IPS-20b (cell line): ENCODE measurements around the gene TFF3.
A peak's percentile ranks its signal among the peaks of the same experiment; 100 is the strongest.

Source experiments
- H3K27ac ChIP-seq: one replicate; pipeline ENCODE4 v1.5.1; 2013; ENCODE audit warnings: low read length
- H3K27me3 ChIP-seq: 2 replicates; pipeline ENCODE4 v1.6.1; 2013; ENCODE audit warnings: mild to moderate bottlenecking, low read length, inconsistent platforms; ENCODE audit not compliant: insufficient read depth
- H3K36me3 ChIP-seq: 2 replicates; pipeline ENCODE4 v1.6.1; 2013; ENCODE audit warnings: low read depth, mild to moderate bottlenecking, inconsistent platforms, low read length, moderate library complexity; ENCODE audit not compliant: insufficient read depth
- H3K4me1 ChIP-seq: 2 replicates; pipeline ENCODE4 v1.6.1; 2013; ENCODE audit warnings: mild to moderate bottlenecking, control low read depth, inconsistent platforms, low read length, moderate library complexity; ENCODE audit not compliant: insufficient read depth
- H3K4me3 ChIP-seq: 2 replicates; pipeline ENCODE4 v1.5.1; 2013; ENCODE audit warnings: mild to moderate bottlenecking, low read length, inconsistent platforms
- H3K9ac ChIP-seq: 2 replicates; pipeline ENCODE4 v1.6.1; 2013; ENCODE audit warnings: low read depth, mild to moderate bottlenecking, inconsistent platforms, low read length, moderate library complexity
- H3K9me3 ChIP-seq: 2 replicates; pipeline ENCODE4 v1.6.1; 2013; ENCODE audit warnings: mild to moderate bottlenecking, low read depth, low read length, inconsistent platforms; ENCODE audit not compliant: insufficient read depth

TFF3 gene

DNA sequence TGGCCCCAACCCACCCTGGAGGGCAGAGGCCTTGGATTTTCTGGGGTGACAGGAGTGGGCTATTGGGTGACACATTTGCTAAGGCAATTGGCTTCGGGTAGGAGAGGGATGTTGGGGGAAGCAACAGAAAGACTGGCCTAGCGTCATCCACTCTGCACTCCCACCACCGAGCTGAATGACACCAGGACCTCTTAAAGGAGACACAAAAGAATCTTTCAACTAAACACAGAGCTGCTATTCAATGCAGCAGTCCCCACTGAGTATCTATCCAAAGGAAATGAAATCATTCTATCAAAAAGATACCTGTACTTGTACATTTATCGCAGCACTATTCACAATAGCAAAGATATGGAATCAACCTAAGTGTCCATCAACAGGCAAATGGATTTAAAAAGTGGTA lies 29.4 kb upstream of the TFF3 start:
- no peaks in the 10 kb centered on the region for H3K36me3 ChIP-seq
- H3K9ac ChIP-seq: no peak overlapping the region
- H3K27me3 ChIP-seq: no peaks in the 10 kb centered on the region
- no peaks in the 10 kb centered on the region for H3K9me3 ChIP-seq
- H3K27ac ChIP-seq: no peak overlapping the region
- no peak overlapping the region for H3K4me3 ChIP-seq
- no peaks in the 10 kb centered on the region for H3K4me1 ChIP-seq

DNA sequence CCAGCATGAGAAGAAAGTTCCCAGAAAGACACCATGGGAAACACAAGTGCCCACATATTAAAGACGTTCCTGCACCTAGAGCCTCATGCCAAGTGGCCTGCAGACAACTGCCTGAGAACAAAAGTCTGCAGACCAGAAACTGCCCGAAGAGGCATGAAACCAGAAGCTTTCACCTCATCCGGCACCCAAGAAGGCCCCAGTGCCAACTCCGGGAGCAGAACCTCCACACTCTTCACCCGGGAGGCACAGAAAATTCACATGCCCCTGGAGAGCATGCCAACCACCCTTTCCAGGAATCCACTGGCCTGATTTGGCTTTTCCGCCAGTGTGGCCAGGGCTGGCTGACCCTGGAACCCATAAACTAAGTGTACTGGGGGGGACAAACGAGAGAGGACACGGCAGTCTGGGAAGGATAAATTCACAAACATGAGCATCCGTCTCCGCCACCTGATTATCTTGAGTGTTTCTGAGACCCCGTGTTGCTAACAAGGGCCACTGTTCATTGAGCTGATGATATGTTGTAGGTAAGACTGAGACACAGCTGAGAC lies 28.8 kb upstream of the TFF3 start:
- Histone ChIP-seq H3K36me3 (no peaks in the 10 kb centered on the region), H3K4me1 (no peaks in the 10 kb centered on the region), H3K27ac (no peak overlapping the region), H3K9ac (no peak overlapping the region), H3K27me3 (no peaks in the 10 kb centered on the region), H3K4me3 (no peak overlapping the region), H3K9me3 (no peaks in the 10 kb centered on the region)

GRCh38 chr21:42343556-42343955 lies 28.3 kb upstream of the TFF3 start:
- Histone ChIP-seq H3K4me3 (no peak overlapping the region), H3K9ac (no peak overlapping the region), H3K27me3 (no peaks in the 10 kb centered on the region), H3K9me3 (no peaks in the 10 kb centered on the region), H3K27ac (no peak overlapping the region), H3K36me3 (no peaks in the 10 kb centered on the region), H3K4me1 (no peaks in the 10 kb centered on the region)

GRCh38 chr21:42343101-42343500 lies 27.9 kb upstream of the TFF3 start:
- Histone ChIP-seq H3K4me3 (no peak overlapping the region), H3K27ac (no peak overlapping the region), H3K9me3 (no peaks in the 10 kb centered on the region), H3K27me3 (no peaks in the 10 kb centered on the region), H3K9ac (no peak overlapping the region), H3K36me3 (no peaks in the 10 kb centered on the region), H3K4me1 (peaks cover 2% of the 10 kb centered on the region; the same call in 1 of the 2 replicates)

GRCh38 chr21:42341776-42342542 lies 26.8 kb upstream of the TFF3 start:
- Histone ChIP-seq H3K9me3 (no peaks in the 10 kb centered on the region), H3K4me3 (no peak overlapping the region), H3K9ac (no peak overlapping the region), H3K27ac (no peak overlapping the region), H3K27me3 (no peaks in the 10 kb centered on the region), H3K36me3 (no peaks in the 10 kb centered on the region), H3K4me1 (peaks cover 4% of the 10 kb centered on the region; the same call in 1 of the 2 replicates)

DNA sequence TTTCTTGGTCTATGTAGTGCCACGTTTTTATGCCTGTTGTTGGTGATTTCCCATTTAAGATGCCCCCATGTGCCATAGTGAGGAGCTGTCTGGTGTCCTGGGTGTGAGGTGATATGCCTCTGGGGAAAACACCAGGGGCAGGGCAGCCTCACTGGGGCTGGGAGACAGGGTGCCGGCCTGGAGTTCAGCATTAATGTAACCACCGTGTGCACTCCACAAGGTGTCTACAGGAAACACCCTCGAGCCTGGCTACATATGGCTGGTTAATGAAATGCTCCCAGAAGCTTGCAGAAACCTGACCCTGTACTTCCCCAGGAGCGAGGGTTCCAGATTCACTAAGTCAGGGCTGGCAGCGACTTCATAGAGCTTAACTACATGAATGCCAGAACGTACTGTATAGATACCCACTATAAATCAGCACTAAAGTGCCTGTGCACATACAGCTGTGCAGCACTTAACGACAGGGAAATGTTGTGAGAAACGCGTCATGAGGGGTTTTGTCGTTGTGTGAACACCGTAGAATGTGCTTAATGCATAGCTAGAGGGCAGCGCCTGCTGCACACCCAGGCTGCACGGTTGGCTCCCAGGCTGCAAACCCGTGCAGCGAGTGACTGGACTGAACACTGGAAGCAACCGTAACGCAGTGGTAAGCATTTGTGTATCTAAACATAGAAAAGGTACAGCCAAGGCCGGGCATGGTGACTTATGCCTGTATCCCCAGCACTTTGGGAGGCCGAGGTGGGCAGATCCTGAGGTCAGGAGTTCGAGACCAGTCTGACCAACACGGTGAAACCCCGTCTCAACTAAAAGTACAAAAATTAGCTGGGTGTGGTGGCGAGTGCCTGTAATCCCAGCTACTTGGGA lies 25.2 kb upstream of the TFF3 start:
- no peak overlapping the region for H3K27ac ChIP-seq
- H3K9ac ChIP-seq: no peak overlapping the region
- peaks cover 16% of the 10 kb centered on the region; the same call in 1 of the 2 replicates for H3K4me1 ChIP-seq
- no peaks in the 10 kb centered on the region for H3K27me3 ChIP-seq
- no peak overlapping the region for H3K4me3 ChIP-seq
- H3K9me3 ChIP-seq: no peaks in the 10 kb centered on the region
- H3K36me3 ChIP-seq: no peaks in the 10 kb centered on the region

- no peaks in the 10 kb centered on the region for H3K36me3 ChIP-seq
- H3K27me3 ChIP-seq: no peaks in the 10 kb centered on the region
- H3K9me3 ChIP-seq: no peaks in the 10 kb centered on the region
- H3K4me3 ChIP-seq: no peak overlapping the region
- H3K4me1 ChIP-seq: peaks cover 18% of the 10 kb centered on the region; the same call in 1 of the 2 replicates
- no peak overlapping the region for H3K9ac ChIP-seq
- no peak overlapping the region for H3K27ac ChIP-seq
Observed at GRCh38 chr21:42338729-42339715, 23.8 kb upstream of the TFF3 start.

GRCh38 chr21:42337830-42338728 lies 22.9 kb upstream of the TFF3 start:
- no peaks in the 10 kb centered on the region for H3K27me3 ChIP-seq
- no peak overlapping the region for H3K27ac ChIP-seq
- H3K9ac ChIP-seq: no peak overlapping the region
- no peaks in the 10 kb centered on the region for H3K36me3 ChIP-seq
- H3K4me3 ChIP-seq: no peak overlapping the region
- peaks cover 18% of the 10 kb centered on the region; the same call in 1 of the 2 replicates for H3K4me1 ChIP-seq
- H3K9me3 ChIP-seq: no peaks in the 10 kb centered on the region

DNA sequence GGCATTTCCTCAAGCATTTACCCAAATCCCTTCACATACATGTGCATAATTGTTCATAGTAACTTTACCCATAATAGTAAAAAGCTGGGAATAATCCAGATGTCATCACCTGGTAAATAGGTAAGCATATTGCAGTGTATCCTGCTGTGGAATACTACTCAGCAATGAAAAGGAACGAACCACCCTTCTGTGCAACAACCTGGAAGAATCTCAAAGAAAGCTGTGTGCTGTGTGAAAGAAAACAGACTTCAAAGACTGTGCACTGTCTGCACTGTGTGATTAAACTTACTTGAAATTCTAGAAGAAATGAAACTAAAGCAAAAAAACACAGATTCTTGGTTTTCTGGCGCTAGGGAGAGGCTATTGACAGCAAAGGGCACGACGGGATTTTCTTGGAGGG lies 22.1 kb upstream of the TFF3 start:
- H3K9ac ChIP-seq: no peak overlapping the region
- peaks cover 18% of the 10 kb centered on the region; the same call in 1 of the 2 replicates for H3K4me1 ChIP-seq

DNA sequence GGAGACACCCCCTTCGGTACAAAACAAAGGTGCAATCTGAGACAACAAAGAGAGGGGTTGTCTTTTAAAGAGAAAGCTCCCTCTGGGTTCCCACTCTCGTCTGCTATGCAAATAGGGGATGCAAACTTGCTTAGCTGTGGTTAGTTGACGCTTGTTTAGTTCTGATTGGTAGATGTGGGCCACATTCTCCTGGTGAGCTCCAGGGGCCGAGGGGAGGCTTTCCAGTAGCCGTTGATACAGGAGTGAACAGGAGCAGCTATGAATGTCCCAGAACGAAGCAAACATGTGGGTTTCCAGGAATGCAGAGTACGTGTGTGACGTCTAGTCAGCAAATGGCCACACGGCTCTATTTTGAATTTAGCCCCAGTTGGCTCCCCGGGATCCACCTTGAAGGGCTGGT lies 20.8 kb upstream of the TFF3 start:
- no peaks in the 10 kb centered on the region for H3K27me3 ChIP-seq
- peak overlapping the region; percentile 61; the same call in 1 of the 2 replicates for H3K9ac ChIP-seq
- H3K36me3 ChIP-seq: no peaks in the 10 kb centered on the region

More for the DNA sequence above, 22.1 kb upstream of the TFF3 start:
- no peaks in the 10 kb centered on the region for H3K9me3 ChIP-seq
- H3K4me3 ChIP-seq: no peak overlapping the region
- H3K36me3 ChIP-seq: no peaks in the 10 kb centered on the region
- H3K27ac ChIP-seq: no peak overlapping the region
- H3K27me3 ChIP-seq: no peaks in the 10 kb centered on the region

More for the DNA sequence above, 20.8 kb upstream of the TFF3 start:
- H3K4me3 ChIP-seq: peak overlapping the region; percentile 46; the same call in 1 of the 2 replicates
- H3K4me1 ChIP-seq: peaks cover 18% of the 10 kb centered on the region; the same call in 1 of the 2 replicates
- H3K27ac ChIP-seq: no peak overlapping the region
- no peaks in the 10 kb centered on the region; the same call in 1 of the 2 replicates for H3K9me3 ChIP-seq
